HT1080 (cell line): ENCODE results near the gene CHD5. TPM values are rescaled to one million over a fixed set of nuclear protein-coding genes. Genes with fewer than 3 reads are reported as not detected.

ENCODE experiments used
- DNase-seq: peaks from one replicate; pipeline ENCODE4 v3.0.0-alpha.2; 2015; ENCODE audit warnings: low read depth
- total RNA-seq: library from RNA; depleted of rRNA; stranded (reverse); fragments of >200 nt; shearing (Covaris generic); gene quantifications from 2 replicates; pipeline ENCODE4 v1.2.3, GENCODE V29; 2014

Gene CHD5
- total RNA-seq, 1 experiment from 2014 or later = not detected

- no peak for DNase-seq
These were observed 25.4 kb downstream of the CHD5 start for GRCh38 chr1:6154525-6155319.

- DNase-seq = no peak
These were observed 27.2 kb downstream of the CHD5 start for GRCh38 chr1:6152882-6153281.

- no peak for DNase-seq
These were observed 27.9 kb downstream of the CHD5 start for GRCh38 chr1:6152181-6152580.

- no peak for DNase-seq
These were observed 28.8 kb downstream of the CHD5 start for GRCh38 chr1:6151291-6151822.

GRCh38 chr1:6150006-6150938, 29.8 kb downstream of the CHD5 start:
- DNase-seq = no peak

GRCh38 chr1:6149597-6149996, 30.5 kb downstream of the CHD5 start:
- no peak for DNase-seq

- no peak for DNase-seq
These were observed 31.5 kb downstream of the CHD5 start for GRCh38 chr1:6148497-6149241.

- no peak for DNase-seq
These were observed 34.2 kb downstream of the CHD5 start for GRCh38 chr1:6145864-6146410.

GRCh38 chr1:6145396-6145750, 34.7 kb downstream of the CHD5 start:
- DNase-seq = no peak

- DNase-seq = no peak
These were observed 35.3 kb downstream of the CHD5 start for GRCh38 chr1:6144647-6145395.

- no peak for DNase-seq
These were observed 35.9 kb downstream of the CHD5 start for GRCh38 chr1:6144175-6144574.

- no peak for DNase-seq
These were observed 36.7 kb downstream of the CHD5 start for GRCh38 chr1:6143395-6143794.

- no peak for DNase-seq
These were observed 37.4 kb downstream of the CHD5 start for GRCh38 chr1:6142734-6143133.

- no peak for DNase-seq
These were observed 38.0 kb downstream of the CHD5 start for GRCh38 chr1:6142036-6142621.

- DNase-seq = no peak
These were observed 38.5 kb downstream of the CHD5 start for GRCh38 chr1:6141592-6141991.

GRCh38 chr1:6140413-6140812, 39.7 kb downstream of the CHD5 start:
- no peak for DNase-seq

- DNase-seq = no peak
These were observed 42.4 kb downstream of the CHD5 start for GRCh38 chr1:6137758-6138157.

GRCh38 chr1:6136516-6137220, 43.5 kb downstream of the CHD5 start:
- DNase-seq = no peak

- no peak for DNase-seq
These were observed 45.2 kb downstream of the CHD5 start for GRCh38 chr1:6134741-6135510.
